GM15510 (cell line): ENCODE results near the gene PLD4.

Experiments
- POLR2A ChIP-seq: IDR thresholded peaks from 3 replicates; pipeline ENCODE4 v1.6.1; 2011; ENCODE audit warnings: borderline replicate concordance; ENCODE audit not compliant: insufficient read length; ENCODE audit errors: extremely low read depth

The PLD4 gene

GRCh38 chr14:104974665-104975390 lies 50.1 kb downstream of the PLD4 start:
- TF ChIP-seq POLR2A = no peak

DNA sequence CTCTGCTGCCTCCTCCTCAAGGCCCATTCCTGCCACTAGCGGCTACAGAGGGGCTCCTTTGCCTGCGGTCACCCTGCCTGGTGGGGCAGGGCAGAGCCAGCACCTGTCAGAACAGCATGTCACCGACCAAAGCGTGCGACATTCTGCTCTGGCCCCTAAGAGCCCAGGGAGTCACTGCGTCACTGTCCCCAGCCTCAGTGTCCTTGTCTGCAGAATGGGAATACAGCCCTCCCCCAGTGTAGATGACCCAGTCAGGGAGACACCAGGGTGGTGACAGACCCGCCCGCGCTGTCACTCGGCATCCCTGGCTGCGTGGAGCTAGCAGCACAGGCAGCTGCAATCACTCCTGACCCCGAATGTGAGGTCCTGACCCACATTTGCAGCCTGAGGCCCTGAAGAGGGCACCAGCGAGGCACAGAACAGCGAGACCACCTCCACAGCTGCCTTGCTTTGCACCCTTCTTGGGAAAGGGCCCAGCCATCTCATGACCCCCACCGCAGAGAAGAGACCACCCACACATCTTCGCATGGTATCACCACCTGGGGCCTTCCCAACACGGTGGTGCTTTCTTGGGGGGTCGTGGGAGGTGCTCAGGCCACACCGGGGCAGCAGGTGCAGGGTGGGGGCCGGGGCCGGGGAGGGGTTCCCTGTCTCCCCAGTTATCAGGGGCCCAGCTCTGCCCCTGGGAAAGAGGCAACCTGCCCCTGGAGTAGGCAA lies 51.0 kb downstream of the PLD4 start:
- no peak for TF ChIP-seq POLR2A

- TF ChIP-seq POLR2A = no peak
Observed at GRCh38 chr14:104976198-104977007, 51.7 kb downstream of the PLD4 start.

GRCh38 chr14:104977008-104977680 lies 52.5 kb downstream of the PLD4 start:
- no peak for TF ChIP-seq POLR2A

GRCh38 chr14:104977681-104978653 lies 53.3 kb downstream of the PLD4 start, which contains the start of gene AHNAK2:
TSS of gene AHNAK2 (minus strand) at chr14:104978374. CDS start at chr14:104978237, 137 bp downstream.
- no peak for TF ChIP-seq POLR2A

DNA sequence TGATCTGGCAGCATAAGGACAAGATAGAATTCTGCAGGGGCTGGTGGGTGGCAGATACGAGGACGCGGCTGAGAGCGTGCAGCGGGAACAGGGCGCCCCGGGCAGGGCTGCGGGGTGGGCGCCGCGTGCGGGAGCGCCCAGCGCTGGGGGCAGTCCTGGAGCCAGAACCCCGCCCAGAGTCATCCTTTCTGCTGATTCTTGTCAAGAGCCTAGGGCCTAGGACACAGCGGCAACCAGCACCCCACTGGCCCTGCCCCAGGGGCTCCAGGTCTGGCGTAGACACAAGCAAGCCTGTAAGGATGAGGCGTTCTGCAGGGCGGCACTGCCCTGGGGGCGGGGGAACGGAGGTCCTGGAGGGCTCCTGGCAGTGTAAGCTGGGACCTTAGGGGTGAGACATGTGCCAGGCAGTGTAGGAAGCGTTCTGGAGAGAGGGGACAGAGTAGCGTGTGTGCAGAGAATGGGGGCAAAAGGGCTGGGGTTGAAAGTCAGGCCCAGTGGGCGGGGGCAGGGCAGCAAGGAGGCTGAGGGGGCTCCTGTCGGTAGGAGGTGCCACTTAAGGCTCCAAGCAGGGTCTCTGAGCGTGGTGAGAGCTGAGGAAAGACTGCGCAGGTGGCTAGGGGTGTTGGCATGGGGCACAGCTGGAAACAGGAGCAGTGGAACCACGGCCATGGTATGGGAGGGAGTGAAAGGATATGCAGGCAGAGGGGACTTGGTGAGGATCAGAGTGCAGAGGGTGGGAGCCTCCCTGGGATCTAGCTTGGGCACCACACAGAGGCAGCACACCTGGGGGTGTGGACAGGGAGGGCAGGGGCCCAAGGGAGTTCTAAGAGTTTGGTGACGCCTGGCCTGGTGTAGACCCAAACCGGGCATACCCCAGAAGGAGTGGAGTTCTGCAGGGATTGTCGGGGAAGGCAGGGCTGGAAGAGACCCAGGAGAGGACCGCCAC lies 54.3 kb downstream of the PLD4 start:
- no peak for TF ChIP-seq POLR2A

DNA sequence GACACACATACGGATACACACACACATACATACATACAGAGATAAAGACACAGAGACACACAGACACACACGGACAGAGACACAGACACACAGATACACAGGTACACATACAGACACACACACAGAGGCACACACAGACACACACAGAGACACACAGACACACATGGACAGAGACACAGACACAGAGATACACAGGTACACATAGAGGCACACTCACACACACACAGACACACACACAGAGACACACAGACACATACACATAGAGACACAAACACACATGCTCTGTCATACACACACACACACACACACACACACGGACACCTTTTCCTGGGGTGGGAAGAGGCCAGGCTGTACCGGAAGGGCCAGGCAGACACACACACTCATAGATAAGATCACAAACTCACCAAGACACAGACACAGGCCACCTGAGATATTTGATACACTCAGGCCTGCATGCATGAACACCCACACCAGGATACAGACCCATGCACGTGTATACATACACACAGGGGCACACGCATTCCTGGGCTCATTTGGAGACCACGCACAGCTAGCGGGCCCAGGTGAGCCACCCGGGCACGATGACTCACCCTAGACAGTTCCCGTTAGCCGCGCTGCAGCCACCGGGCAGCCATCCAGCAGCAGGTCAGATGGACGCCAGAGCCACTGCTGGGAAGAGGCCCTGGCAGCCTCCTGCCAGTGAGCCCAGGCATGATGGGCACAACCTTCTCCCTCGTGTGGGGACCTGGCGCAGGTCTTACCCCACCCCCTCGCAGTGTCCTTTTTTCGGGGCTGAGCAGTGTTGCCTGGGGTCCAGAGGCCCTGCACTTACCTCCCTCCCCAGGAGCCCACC lies 55.3 kb downstream of the PLD4 start:
- TF ChIP-seq POLR2A = no peak

DNA sequence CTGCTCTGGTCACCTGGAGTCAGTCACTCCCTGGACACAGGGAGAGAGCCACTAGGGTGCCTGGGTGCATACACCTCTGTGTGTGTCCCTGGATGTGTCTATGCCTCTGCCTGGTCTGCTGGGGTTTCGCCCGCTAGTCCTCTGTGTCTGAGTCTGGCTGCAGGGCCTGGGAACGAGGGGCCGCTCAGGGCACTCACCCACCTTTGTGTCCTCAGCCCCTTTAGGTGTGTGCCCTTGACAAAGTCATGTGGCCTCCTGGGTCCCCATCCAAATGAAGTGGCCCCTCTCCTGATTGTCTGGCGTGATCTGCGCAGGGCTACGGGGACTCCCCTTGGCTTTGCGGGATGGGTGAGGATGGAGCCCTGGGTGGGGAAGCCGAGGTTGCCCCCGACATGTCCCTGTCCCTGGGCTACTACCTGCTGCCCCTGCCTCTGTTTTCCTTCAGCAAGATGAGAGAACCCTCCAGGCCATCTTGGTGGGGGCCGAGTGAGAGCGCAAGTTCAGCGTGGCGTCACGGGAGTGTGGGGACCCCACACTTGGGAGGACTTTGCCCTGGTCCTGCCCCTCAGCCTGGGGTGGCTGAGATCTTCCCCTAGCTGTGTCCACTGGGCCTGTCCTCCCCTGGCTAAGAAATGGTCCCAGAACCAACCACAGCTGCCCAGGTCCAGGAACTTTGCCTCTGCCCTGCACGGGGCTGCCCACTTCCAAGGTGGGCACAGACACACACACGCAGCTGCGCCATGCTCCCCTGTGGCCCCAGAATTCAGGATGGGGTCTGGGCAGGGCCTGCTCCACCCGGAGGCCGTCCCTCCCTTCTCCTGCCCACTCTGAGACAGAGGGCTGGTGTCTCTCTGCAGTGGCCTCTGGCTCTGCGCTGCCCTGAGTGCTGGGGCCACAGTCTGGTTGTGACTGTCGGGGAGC lies 56.2 kb downstream of the PLD4 start:
- no peak for TF ChIP-seq POLR2A

DNA sequence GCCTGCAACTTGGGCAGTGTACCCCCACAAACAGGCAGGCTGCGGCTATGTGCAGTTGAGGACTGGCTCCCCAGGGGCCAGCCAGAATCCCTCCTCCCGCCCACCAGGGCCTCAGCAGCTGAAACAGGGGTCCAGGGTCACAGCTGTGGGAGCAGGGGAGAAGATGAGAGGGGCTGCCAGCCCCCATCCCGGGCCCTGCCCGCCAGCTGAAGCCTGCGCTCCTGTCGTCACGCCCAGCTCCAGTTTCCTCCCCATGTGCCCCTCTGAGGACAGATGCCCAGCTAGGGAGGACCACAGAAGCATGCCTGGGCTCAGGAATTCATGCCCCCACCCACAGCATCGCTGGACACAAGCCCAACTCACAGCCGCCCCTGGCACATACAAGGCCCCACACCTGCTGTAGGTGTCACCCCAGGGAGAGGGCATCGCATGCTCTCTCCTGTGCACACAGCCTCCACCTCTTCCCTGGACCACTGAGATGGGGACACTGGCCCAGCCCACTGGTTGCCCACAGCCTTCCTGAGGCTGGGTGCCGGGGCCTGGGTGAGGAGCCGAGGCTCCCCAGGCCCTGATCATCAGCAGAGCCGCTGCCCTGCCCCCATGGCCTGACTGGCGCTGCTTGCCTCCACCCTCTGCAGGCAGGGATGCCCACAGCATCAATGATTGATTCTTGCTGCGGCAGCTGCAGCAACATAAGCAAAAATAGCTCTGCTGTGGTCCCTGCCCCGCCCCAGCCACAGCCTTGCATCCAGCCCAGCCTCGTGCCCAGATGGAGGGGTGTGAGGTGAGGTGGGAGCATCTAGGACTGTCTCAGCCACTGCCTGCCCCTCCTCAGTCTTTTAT lies 57.2 kb downstream of the PLD4 start:
- no peak for TF ChIP-seq POLR2A
